ENCODE results near the gene SLC48A1. TPM values are rescaled to one million over a fixed set of nuclear protein-coding genes. Genes with fewer than 3 reads are reported as not detected.

Gene SLC48A1
- total RNA-seq, 2 donors from 2014 or later: 39.0 to 52.5 TPM

DNA sequence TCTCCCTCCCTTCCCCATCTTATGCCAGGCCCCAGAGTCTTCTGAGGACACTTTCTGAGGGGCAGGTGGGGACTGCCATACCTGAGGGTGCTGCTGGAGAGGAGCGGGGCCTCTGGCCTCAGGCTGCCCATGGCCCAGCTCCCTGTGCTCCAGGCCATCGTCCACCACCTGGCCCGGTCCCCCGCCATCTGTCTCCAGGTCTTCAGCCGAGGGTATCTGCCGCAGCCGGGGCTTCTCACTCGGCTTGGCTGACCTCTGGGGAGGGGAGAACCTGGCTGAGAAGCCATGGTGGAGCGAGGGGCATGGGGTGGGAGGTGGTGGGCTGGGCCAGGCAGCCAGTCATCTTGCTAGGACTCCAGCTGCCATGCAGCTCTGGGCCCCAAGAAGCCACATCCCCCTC is 21.6 kb downstream of the SLC48A1 start:
- 91% methylated on average over 9 of the region's 9 CpGs for WGBS
- Histone ChIP-seq H3K36me3 (peaks cover 13 to 36% of the 10 kb centered on the region in 2 donors), H3K4me3 (no peak overlapping the region), H3K27me3 (replicated peaks; ENCODE audit: insufficient read depth) (no peaks in the 10 kb centered on the region), H3K9me3 (no peaks in the 10 kb centered on the region), H3K4me1 (replicated peaks) (no peaks in the 10 kb centered on the region), H3K27ac (no peak overlapping the region)
- TF ChIP-seq POLR2A (IDR thresholded peaks at IDR 0.05) (no peak), POLR2AphosphoS5 (IDR thresholded peaks at IDR 0.05) (no peak)
- TF ChIP-seq, protein P1, sequence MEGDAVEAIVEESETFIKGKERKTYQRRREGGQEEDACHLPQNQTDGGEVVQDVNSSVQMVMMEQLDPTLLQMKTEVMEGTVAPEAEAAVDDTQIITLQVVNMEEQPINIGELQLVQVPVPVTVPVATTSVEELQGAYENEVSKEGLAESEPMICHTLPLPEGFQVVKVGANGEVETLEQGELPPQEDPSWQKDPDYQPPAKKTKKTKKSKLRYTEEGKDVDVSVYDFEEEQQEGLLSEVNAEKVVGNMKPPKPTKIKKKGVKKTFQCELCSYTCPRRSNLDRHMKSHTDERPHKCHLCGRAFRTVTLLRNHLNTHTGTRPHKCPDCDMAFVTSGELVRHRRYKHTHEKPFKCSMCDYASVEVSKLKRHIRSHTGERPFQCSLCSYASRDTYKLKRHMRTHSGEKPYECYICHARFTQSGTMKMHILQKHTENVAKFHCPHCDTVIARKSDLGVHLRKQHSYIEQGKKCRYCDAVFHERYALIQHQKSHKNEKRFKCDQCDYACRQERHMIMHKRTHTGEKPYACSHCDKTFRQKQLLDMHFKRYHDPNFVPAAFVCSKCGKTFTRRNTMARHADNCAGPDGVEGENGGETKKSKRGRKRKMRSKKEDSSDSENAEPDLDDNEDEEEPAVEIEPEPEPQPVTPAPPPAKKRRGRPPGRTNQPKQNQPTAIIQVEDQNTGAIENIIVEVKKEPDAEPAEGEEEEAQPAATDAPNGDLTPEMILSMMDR (IDR thresholded peaks at IDR 0.05): no peak
- intact Hi-C loops (cut with DNase I): loop anchor here (5.0 kb wide), 1 partner anchor 43 kb away; no protein-coding TSS in a partner anchor
- no peak for DNase-seq (ENCODE audit: low spot score)

DNA sequence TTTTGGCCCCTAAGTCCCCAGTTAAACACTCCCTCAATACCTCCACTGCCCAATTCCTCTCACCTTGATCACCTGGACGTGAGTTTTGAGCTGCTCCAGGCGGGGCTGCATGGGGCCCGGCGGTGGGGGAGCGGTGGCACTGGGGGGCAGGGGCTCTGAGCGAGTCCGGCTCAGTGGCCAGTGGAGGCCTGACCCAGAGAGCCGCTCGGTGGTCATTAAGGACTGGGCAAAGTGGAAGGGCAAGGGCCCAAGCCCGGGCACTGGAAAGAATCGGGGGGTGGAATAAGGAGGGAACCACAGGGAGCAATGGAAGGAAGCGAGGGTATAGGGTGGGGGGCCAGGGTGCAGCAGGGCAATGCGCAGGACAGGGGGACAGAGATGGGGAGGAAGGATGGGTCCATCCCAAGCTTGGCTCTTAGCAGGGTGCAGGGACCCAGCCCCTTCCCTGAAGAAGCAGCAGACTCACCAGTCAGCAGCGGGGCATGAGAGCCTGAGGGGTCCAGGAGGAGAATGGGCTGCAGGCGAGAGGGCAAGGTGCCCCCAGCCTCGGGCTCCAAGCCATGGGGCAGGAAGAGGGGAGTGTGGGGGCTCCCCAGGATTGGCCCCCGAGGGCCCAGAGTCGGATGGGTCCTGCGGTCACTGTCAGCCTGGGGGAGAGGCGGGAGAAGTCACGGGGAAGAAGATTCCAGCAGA is 22.2 kb downstream of the SLC48A1 start:
- Histone ChIP-seq H3K27me3 (replicated peaks; ENCODE audit: insufficient read depth) (no peaks in the 10 kb centered on the region), H3K4me1 (replicated peaks) (no peaks in the 10 kb centered on the region), H3K27ac (no peak overlapping the region), H3K36me3 (peaks cover 12 to 30% of the 10 kb centered on the region in 2 donors), H3K9me3 (no peaks in the 10 kb centered on the region), H3K4me3 (no peak overlapping the region)
- whole genome bisulfite sequencing: 94% methylated on average over 21 of the region's 21 CpGs
- DNase-seq (ENCODE audit: low spot score): no peak
- TF ChIP-seq POLR2AphosphoS5 (IDR thresholded peaks at IDR 0.05) (no peak), POLR2A (IDR thresholded peaks at IDR 0.05) (no peak)
- TF ChIP-seq, protein P1 (IDR thresholded peaks at IDR 0.05): no peak
- intact Hi-C loops (cut with DNase I): loop anchor here (5.0 kb wide), 1 partner anchor 42 kb away; no protein-coding TSS in a partner anchor

DNA sequence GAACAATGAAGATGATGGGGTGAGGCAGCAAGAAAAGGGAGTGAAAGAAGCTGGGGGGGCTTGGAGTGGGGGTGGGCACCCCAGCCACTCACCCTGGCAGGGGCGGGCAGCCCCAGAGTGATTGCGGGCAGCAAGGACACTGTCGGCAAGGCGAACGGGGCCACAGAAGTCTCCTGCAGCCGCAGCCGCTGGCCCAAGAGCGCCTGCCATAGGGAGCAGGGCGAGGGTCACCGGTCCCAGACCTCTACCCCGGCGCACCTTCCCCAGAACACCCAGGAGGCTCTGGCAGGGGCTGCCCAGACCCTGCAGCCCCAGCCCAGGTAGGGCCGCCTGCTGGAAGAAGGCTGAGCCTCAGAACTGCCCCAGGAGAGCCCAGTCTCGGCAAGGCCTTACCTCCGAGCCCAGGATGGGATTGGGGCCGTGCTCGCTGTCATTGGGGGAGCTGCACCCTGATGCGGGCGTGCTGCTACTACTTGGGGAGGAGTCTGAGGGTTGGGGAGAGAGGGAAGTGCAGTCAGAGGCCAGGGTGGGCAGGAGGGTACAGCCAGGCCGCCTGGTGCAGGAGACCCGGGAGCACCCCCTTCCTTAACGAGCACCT is 22.9 kb downstream of the SLC48A1 start:
- no peak overlapping the region for H3K27ac ChIP-seq
- intact Hi-C loops (cut with DNase I): loop anchor here (5.0 kb wide), 1 partner anchor 41 kb away; no protein-coding TSS in a partner anchor
- H3K36me3 ChIP-seq: peaks cover 10 to 27% of the 10 kb centered on the region in 2 donors
- no peak overlapping the region for H3K4me3 ChIP-seq
- no peak for DNase-seq (ENCODE audit: low spot score)
- no peaks in the 10 kb centered on the region for H3K27me3 ChIP-seq (replicated peaks; ENCODE audit: insufficient read depth)
- H3K9me3 ChIP-seq: no peaks in the 10 kb centered on the region
- WGBS: 87% methylated on average over 17 of the region's 22 CpGs
- H3K4me1 ChIP-seq (replicated peaks): no peaks in the 10 kb centered on the region
- TF ChIP-seq POLR2A (IDR thresholded peaks at IDR 0.05) (no peak), POLR2AphosphoS5 (IDR thresholded peaks at IDR 0.05) (no peak)
- TF ChIP-seq, protein P1 (IDR thresholded peaks at IDR 0.05): no peak

DNA sequence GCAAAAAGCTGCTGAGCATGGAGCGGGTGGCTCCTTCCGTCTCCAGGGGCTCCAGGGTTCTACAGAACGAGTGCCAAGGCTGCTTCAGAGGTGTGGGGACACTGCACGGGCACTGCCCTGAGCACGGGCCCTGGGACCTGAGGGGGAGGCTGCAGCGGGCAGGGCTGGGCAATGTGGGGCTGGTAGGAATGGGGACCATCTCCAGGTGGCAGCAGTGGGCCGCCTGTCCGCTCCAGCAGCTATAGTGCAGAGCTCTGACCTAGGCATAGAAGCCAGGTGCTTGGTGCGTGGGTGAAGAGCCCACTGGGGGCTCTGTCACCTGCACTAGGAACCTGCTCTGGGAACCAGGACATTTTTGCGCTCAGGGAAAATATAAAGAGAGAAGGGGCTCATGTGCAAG is 24.4 kb downstream of the SLC48A1 start:
- no peak for DNase-seq (ENCODE audit: low spot score)
- no peak for TF ChIP-seq POLR2A (IDR thresholded peaks at IDR 0.05)
- TF ChIP-seq, protein P1 (IDR thresholded peaks at IDR 0.05): peak in 1 of 4 experiments; percentile 38

More for the DNA sequence above, 24.4 kb downstream of the SLC48A1 start:
- Histone ChIP-seq H3K4me1 (replicated peaks) (peaks cover 12% of the 10 kb centered on the region), H3K36me3 (peaks cover 4 to 27% of the 10 kb centered on the region in 2 donors), H3K9me3 (no peaks in the 10 kb centered on the region), H3K4me3 (no peak overlapping the region), H3K27ac (no peak overlapping the region), H3K27me3 (replicated peaks; ENCODE audit: insufficient read depth) (no peaks in the 10 kb centered on the region)
- intact Hi-C loops (cut with DNase I): loop anchor here (5.0 kb wide), 1 partner anchor 40 kb away; no protein-coding TSS in a partner anchor
- WGBS: 78% methylated on average over 10 of the region's 10 CpGs

Measured in prostate gland (tissue), 2 donors.